ENCODE results near the gene ATE1. TPM values are rescaled to one million over a fixed set of nuclear protein-coding genes. Genes with fewer than 3 reads are reported as not detected.
"Not testable (repeated sequence)": the region's sequence is repeated elsewhere in the genome, so short reads cannot be mapped to it uniquely, and the experiment has no call there.

The ATE1 gene
- 16.5 and 17.4 TPM in 2 replicates for total RNA-seq (2014; rRNA removed; shearing (Covaris generic))

GRCh38 chr10:121927841-121928527 is at the start of gene ATE1:
Gene ATE1, minus strand, starts transcription at chr10:121928031. Its CDS starts 82 bp downstream, at chr10:121927949.
- DNase-seq (ENCODE audit: low spot score), result peak; percentile 88

- no peak for DNase-seq (ENCODE audit: low spot score)
These were observed 48.8 kb upstream of the ATE1 start for GRCh38 chr10:121976607-121977006.

GRCh38 chr10:121975295-121976086 is 47.7 kb upstream of the ATE1 start:
- no peak for DNase-seq (ENCODE audit: low spot score)

- DNase-seq (ENCODE audit: low spot score), result peak; percentile 79
These were observed 46.9 kb upstream of the ATE1 start, which contains the start of gene NSMCE4A for GRCh38 chr10:121974535-121975294. Gene NSMCE4A, minus strand, starts transcription at chr10:121975217. Its CDS starts 52 bp downstream, at chr10:121975165.

GRCh38 chr10:121974019-121974534 is 46.2 kb upstream of the ATE1 start:
- no peak for DNase-seq (ENCODE audit: low spot score)

GRCh38 chr10:121969086-121969485 is 41.3 kb upstream of the ATE1 start:
- DNase-seq (ENCODE audit: low spot score), result not testable (repeated sequence)

- DNase-seq (ENCODE audit: low spot score), result no peak
These were observed 38.2 kb upstream of the ATE1 start for GRCh38 chr10:121965996-121966395.

- no peak for DNase-seq (ENCODE audit: low spot score)
These were observed 33.6 kb upstream of the ATE1 start for GRCh38 chr10:121961456-121961855.

- DNase-seq (ENCODE audit: low spot score), result no peak
These were observed 31.8 kb upstream of the ATE1 start for GRCh38 chr10:121959671-121960070.

GRCh38 chr10:121956111-121957061 is 28.6 kb upstream of the ATE1 start:
- DNase-seq (ENCODE audit: low spot score), result no peak

- DNase-seq (ENCODE audit: low spot score), result no peak
These were observed 24.4 kb upstream of the ATE1 start for GRCh38 chr10:121952226-121952625.

GRCh38 chr10:121949451-121949850 is 21.6 kb upstream of the ATE1 start:
- no peak for DNase-seq (ENCODE audit: low spot score)

- no peak for DNase-seq (ENCODE audit: low spot score)
These were observed 21.2 kb upstream of the ATE1 start for GRCh38 chr10:121949049-121949448.

GRCh38 chr10:121947343-121948330 is 19.8 kb upstream of the ATE1 start:
- peak; percentile 12 for DNase-seq (ENCODE audit: low spot score)

- peak; percentile 19 for DNase-seq (ENCODE audit: low spot score)
These were observed 15.1 kb upstream of the ATE1 start for GRCh38 chr10:121942749-121943416.

- DNase-seq (ENCODE audit: low spot score), result no peak
These were observed 13.7 kb upstream of the ATE1 start for GRCh38 chr10:121941532-121941931.

- no peak for DNase-seq (ENCODE audit: low spot score)
These were observed 8.5 kb upstream of the ATE1 start for GRCh38 chr10:121936295-121936694.

GRCh38 chr10:121935702-121936101 is 7.9 kb upstream of the ATE1 start:
- DNase-seq (ENCODE audit: low spot score), result peak; percentile 78
